Uterus (tissue), 2 donors: ENCODE measurements around the gene PRR5L.

ENCODE experiments used
- POLR2A ChIP-seq, 2 donors: fragments of 450-650 bp; IDR thresholded peaks; one replicate each; pipeline ENCODE4 v1.6.1; 2016; ENCODE audit warnings: antibody characterized with exemption in 2 of 2, mild to moderate bottlenecking in 1 of 2, moderate library complexity in 1 of 2
- TF ChIP-seq, protein P1 (sequence below), 4 experiments: fragments of 200-600 bp in 2 of 4; fragments of 450-650 bp in 2 of 4; sonication (generic) in 2 of 4; IDR thresholded peaks; one replicate each; pipeline ENCODE4 v1.5.1; 2016 to 2019; ENCODE audit warnings: antibody characterized with exemption in 4 of 4, mild to moderate bottlenecking in 2 of 4, moderate library complexity in 1 of 4

DNA sequence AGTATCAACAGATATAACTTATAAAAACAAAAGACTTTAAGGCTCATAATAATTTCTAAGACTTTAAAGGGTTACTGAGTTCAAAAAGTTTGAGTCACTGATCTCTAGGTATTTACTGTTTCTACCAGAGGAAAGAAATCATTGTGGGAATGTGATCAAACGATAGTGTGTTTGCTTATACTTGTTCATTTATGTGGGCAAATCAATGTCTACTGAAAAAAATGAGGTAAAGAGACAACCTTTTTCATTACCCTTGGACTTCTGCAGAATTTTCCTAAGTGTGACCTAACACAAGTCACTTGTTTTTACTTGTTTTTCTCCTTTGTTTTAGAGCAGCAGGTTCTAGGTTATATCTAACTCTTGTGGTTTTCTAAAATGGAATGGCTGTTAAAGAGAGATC is 65.4 kb downstream of the PRR5L start:
- no peak for TF ChIP-seq POLR2A (IDR thresholded peaks at IDR 0.05)
- TF ChIP-seq, protein P1, sequence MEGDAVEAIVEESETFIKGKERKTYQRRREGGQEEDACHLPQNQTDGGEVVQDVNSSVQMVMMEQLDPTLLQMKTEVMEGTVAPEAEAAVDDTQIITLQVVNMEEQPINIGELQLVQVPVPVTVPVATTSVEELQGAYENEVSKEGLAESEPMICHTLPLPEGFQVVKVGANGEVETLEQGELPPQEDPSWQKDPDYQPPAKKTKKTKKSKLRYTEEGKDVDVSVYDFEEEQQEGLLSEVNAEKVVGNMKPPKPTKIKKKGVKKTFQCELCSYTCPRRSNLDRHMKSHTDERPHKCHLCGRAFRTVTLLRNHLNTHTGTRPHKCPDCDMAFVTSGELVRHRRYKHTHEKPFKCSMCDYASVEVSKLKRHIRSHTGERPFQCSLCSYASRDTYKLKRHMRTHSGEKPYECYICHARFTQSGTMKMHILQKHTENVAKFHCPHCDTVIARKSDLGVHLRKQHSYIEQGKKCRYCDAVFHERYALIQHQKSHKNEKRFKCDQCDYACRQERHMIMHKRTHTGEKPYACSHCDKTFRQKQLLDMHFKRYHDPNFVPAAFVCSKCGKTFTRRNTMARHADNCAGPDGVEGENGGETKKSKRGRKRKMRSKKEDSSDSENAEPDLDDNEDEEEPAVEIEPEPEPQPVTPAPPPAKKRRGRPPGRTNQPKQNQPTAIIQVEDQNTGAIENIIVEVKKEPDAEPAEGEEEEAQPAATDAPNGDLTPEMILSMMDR (IDR thresholded peaks at IDR 0.05) = no peak
